BJ (cell line): ENCODE results near the gene EYA4. TPM values are rescaled to one million over a fixed set of nuclear protein-coding genes. Genes with fewer than 3 reads are reported as not detected.

ENCODE experiments used
- CTCF ChIA-PET: fragments of 350-600 bp; formaldehyde crosslinking; extraction: SDS; loops from one replicate; lab custom pipeline; 2021; ENCODE audit warnings: antibody characterized with exemption, inconsistent platforms; lab: Yijun Ruan, JAX
- POLR2A ChIA-PET: fragments of 300-600 bp; sonication (Branson Sonifier 250); formaldehyde crosslinking; extraction: SDS; loops from one replicate; lab custom pipeline; 2021; ENCODE audit warnings: antibody characterized with exemption; lab: Charles Lee
- DNase-seq: peaks from one replicate; pipeline ENCODE4 v3.0.0-alpha.2; 2011; ENCODE audit warnings: low read depth
- H3K27me3 ChIP-seq: 2 replicates; pipeline ENCODE4 v1.6.0; 2011; ENCODE audit warnings: low read length; ENCODE audit not compliant: control insufficient read depth, insufficient read depth
- H3K36me3 ChIP-seq: 2 replicates; pipeline ENCODE4 v1.5.1; 2011; ENCODE audit warnings: low read length; ENCODE audit not compliant: control insufficient read depth, insufficient read depth
- H3K4me3 ChIP-seq: 2 replicates; pipeline ENCODE4 v1.5.1; 2011; ENCODE audit warnings: low read depth, mild to moderate bottlenecking, control low read depth, low read length
- polyA plus RNA-seq: library from polyadenylated mRNA; depleted of rRNA; stranded (reverse); fragments of >200 nt; gene quantifications from 2 replicates; pipeline ENCODE4 v1.2.3, GENCODE V29; 2011
- TF ChIP-seq, protein P1 (sequence below): IDR thresholded peaks from 2 replicates; pipeline ENCODE4 v1.5.1; 2011; ENCODE audit warnings: low read depth, mild to moderate bottlenecking, control low read depth, inconsistent platforms, low read length, moderate library complexity; ENCODE audit not compliant: insufficient read depth

Gene EYA4
- polyA plus RNA-seq, 1 experiment = 0.32 TPM

DNA sequence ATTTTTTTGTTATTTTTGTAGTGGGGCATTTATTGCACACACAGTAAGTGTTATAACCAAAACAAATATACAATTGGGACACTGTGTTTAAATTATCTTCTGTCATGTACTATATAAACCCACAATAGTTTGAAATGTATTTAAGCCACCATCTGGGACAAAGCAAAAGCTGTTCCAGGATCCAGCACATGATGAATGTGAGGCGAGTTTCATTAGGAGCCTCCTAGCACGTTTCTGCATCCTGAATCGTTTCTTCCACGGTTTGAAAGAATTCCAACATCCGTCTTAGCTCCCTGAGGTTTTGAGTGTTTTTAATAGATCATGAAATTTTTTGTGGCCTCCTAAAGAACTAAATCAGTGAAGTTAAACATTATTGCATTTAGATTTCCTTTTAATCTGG is 65.8 kb downstream of the EYA4 start:
- no peak for DNase-seq
- ChIA-PET CTCF (no interaction called here), POLR2A (no interaction called here)
- no peaks in the 10 kb centered on the region; the same call in 1 of the 2 replicates for H3K27me3 ChIP-seq
- H3K36me3 ChIP-seq = no peaks in the 10 kb centered on the region
- TF ChIP-seq, protein P1, sequence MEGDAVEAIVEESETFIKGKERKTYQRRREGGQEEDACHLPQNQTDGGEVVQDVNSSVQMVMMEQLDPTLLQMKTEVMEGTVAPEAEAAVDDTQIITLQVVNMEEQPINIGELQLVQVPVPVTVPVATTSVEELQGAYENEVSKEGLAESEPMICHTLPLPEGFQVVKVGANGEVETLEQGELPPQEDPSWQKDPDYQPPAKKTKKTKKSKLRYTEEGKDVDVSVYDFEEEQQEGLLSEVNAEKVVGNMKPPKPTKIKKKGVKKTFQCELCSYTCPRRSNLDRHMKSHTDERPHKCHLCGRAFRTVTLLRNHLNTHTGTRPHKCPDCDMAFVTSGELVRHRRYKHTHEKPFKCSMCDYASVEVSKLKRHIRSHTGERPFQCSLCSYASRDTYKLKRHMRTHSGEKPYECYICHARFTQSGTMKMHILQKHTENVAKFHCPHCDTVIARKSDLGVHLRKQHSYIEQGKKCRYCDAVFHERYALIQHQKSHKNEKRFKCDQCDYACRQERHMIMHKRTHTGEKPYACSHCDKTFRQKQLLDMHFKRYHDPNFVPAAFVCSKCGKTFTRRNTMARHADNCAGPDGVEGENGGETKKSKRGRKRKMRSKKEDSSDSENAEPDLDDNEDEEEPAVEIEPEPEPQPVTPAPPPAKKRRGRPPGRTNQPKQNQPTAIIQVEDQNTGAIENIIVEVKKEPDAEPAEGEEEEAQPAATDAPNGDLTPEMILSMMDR = no peak
- H3K4me3 ChIP-seq = no peak overlapping the region

DNA sequence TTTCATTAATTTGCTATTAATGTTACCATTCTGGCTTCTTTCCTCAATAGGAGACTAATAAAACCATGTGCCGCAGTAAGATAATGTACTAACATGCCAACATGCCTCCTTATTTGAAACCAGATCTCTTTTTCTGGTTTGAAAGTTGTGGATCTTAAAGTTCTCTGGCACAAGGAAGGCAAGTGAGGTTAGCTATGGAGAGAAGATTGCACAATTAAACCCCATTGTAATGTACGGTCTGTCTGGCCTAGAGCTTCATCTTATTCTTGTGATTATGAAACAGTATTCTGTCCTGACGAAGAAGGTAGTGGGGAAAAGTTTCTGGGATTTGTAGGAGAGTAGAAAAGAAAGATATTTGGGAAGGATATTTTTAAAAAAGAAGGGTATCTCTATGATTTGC is 68.4 kb downstream of the EYA4 start:
- DNase-seq = no peak

DNA sequence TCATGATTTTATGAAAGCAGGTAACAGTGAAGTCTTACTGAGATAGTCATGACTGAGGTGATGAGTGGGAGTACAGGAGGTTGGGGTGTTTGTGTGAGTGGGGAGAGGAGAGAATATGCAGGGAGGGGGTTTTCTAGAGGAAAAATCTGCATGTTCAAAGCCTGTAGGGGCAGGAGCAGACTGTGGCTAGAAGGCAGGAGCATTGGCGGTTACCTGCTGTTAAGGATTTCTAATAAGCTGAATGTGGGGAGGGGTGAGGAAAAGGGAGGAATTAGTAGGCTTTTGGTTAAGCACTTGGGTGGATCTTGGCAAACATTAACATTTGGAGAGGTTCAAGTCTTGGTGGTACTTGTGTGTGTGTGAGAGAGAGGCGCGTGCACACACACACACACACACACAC is 70.8 kb downstream of the EYA4 start:
- Histone ChIP-seq H3K27me3 (no peaks in the 10 kb centered on the region; the same call in 1 of the 2 replicates), H3K36me3 (no peaks in the 10 kb centered on the region), H3K4me3 (no peak overlapping the region)
- no peak for DNase-seq
- TF ChIP-seq, protein P1 = no peak
- CTCF ChIA-PET = no interaction called here
- POLR2A ChIA-PET = no interaction called here

More for the DNA sequence above, 68.4 kb downstream of the EYA4 start:
- no peaks in the 10 kb centered on the region; the same call in 1 of the 2 replicates for H3K27me3 ChIP-seq
- H3K36me3 ChIP-seq = no peaks in the 10 kb centered on the region
- CTCF ChIA-PET = no interaction called here
- POLR2A ChIA-PET = no interaction called here
- no peak overlapping the region for H3K4me3 ChIP-seq
- TF ChIP-seq, protein P1 = no peak

DNA sequence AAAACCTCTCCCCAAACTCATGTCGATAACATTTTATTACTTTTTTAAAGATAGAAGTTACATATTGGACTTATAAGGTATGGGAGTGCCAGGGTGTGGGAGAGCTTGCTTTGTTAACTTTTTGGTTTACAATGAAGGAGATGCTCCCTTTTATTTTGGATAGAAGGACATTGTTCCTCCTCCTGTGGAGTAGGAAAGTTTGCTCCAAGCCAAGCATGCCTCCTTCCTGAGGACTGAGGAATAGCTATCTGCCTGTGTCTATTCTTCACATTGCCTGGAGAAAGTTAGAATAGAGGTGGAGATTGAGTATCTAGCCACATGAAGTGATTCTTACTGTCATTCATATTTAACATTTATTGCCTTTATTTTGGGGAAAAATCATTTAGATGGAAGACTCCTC is 71.9 kb downstream of the EYA4 start:
- TF ChIP-seq, protein P1 = no peak
- no peak for DNase-seq
- ChIA-PET POLR2A (no interaction called here), CTCF (interaction anchor here (1.1 to 1.7 kb wide), 2 partner anchors 128 to 239 kb away, joined by 3 read pairs; no protein-coding TSS in a partner anchor)
- Histone ChIP-seq H3K27me3 (no peaks in the 10 kb centered on the region; the same call in 1 of the 2 replicates), H3K36me3 (no peaks in the 10 kb centered on the region), H3K4me3 (no peak overlapping the region)

DNA sequence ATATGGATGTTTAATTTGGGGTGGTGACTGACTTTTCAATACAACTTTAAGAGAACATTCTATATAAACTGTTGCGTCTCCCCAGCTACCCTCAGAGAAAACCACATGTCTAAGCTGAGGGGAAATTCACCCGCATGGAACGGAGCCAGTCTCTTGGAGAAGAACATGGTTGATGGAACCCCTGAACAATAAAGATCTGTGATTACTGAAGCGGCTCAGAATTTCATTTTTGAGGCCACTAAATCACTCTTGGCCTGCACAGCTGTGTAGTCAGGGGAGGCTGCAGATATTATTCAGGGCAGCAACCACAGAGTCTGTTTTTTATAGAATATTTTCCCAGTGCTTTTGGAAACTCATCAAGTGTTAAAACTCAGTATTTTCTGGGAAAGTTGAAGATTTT is 73.8 kb downstream of the EYA4 start:
- no peak for DNase-seq
- ChIA-PET CTCF (no interaction called here), POLR2A (no interaction called here)
- Histone ChIP-seq H3K36me3 (no peaks in the 10 kb centered on the region), H3K4me3 (no peak overlapping the region), H3K27me3 (no peaks in the 10 kb centered on the region; the same call in 1 of the 2 replicates)
- TF ChIP-seq, protein P1 = no peak
